Breast epithelium (tissue), 4 donors: ENCODE results near the gene CDS1. TPM values are rescaled to one million over a fixed set of nuclear protein-coding genes. Genes with fewer than 3 reads are reported as not detected.
A peak's percentile ranks its signal among the peaks of the same experiment; 100 is the strongest.

Experiments
- DNase-seq, 2 donors: peaks; one replicate each; pipeline ENCODE4 v3.0.0-alpha.2; 2019; ENCODE audit warnings: low spot score in 2 of 2
- H3K27ac ChIP-seq, 2 donors: fragments of 200-600 bp; sonication (generic) in 1 of 2; one replicate each; pipeline ENCODE4 v1.5.1; 2016 to 2019; ENCODE audit warnings: mild to moderate bottlenecking in 1 of 2
- H3K27me3 ChIP-seq, 2 donors: fragments of 200-600 bp; sonication (generic) in 1 of 2; one replicate each; pipeline versions ENCODE4 v1.5.1 to v1.6.0; 2017 to 2019; ENCODE audit warnings: control low read depth in 1 of 2, mild to moderate bottlenecking in 1 of 2
- H3K36me3 ChIP-seq: fragments of 200-600 bp; one replicate; pipeline ENCODE4 v1.5.1; 2019
- H3K4me1 ChIP-seq, 2 donors: fragments of 200-600 bp; sonication (generic); one replicate each; pipeline ENCODE4 v1.5.1; 2016 to 2019; ENCODE audit warnings: control low read depth in 1 of 2
- H3K4me3 ChIP-seq, 3 donors: fragments of 200-600 bp; sonication (generic); 1 replicate in 2 of 3; 2 replicates in 1 of 3; pipeline ENCODE4 v1.5.1; 2016 to 2019; ENCODE audit warnings: mild to moderate bottlenecking in 3 of 3, moderate library complexity in 2 of 3
- H3K9me3 ChIP-seq, 2 donors: fragments of 200-600 bp; sonication (generic) in 1 of 2; one replicate each; pipeline ENCODE4 v1.5.1; 2016 to 2019; ENCODE audit warnings: control low read depth in 1 of 2
- POLR2A ChIP-seq: fragments of 450-650 bp; IDR thresholded peaks from one replicate; pipeline ENCODE4 v1.6.1; 2016; ENCODE audit warnings: antibody characterized with exemption, mild to moderate bottlenecking, moderate library complexity
- POLR2AphosphoS5 ChIP-seq, 3 donors: sonication (generic); formaldehyde crosslinking; IDR thresholded peaks; one replicate each; pipeline ENCODE4 v1.6.1; 2017; ENCODE audit warnings: antibody characterized with exemption in 3 of 3
- intact Hi-C: fragments of 100-400 bp; cut with DNase I; formaldehyde crosslinking; loops from one replicate; pipeline ENCODE4 v1.15.1; 2023; ENCODE audit warnings: low total_unique reads
- total RNA-seq, 3 donors: library from RNA; depleted of rRNA; stranded (reverse); fragments of >200 nt; gene quantifications; one replicate each; pipeline ENCODE4 v1.1.0, GENCODE V29; 2016
- TF ChIP-seq, protein P1 (sequence below), 3 donors: fragments of 450-650 bp; IDR thresholded peaks; one replicate each; pipeline ENCODE4 v1.5.1; 2016 to 2017; ENCODE audit warnings: antibody characterized with exemption in 3 of 3, mild to moderate bottlenecking in 3 of 3, moderate library complexity in 3 of 3

CDS1 gene
- total RNA-seq, 3 donors from 2014 or later = 1.1 to 29.6 (median 9.8) TPM

DNA sequence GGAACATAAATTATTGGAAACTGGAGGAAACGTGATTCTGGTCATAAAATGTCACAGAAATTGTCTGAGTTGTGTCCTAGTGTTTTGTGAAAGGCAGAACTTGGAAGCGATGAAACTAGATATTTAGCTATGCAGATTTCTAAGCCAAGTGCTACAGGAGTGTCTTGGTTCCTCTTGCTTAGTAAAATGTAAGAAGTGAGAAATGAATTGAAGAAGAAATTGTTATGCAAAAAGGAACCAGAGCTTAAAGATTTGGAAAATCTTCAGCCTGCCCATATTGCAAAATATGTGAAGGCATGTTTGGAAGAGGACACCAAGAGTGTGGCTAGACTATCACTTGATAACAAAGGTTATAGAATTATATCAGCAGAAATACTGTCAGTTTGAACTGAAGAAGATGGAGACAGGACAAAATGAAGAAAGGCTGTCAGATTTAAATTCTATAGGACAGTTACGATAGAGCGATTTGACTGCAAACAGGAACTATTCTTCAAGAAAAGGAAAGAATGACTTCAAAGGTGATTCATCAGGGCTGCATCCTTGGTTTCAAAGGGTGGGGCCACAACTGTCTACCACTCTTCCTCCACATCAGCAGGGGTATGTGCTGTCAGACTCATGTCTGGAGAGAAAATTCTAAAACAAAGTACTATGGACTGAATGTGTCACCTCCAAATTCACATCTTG is 9.4 kb upstream of the CDS1 start:
- H3K4me1 ChIP-seq = no peaks in the 10 kb centered on the region
- DNase-seq = no peak
- no peak overlapping the region for H3K27ac ChIP-seq
- H3K9me3 ChIP-seq = no peaks in the 10 kb centered on the region
- no peaks in the 10 kb centered on the region for H3K36me3 ChIP-seq
- no peak overlapping the region for H3K4me3 ChIP-seq
- intact Hi-C loops = no loop called here
- no peak for TF ChIP-seq POLR2A
- no peaks in the 10 kb centered on the region for H3K27me3 ChIP-seq

DNA sequence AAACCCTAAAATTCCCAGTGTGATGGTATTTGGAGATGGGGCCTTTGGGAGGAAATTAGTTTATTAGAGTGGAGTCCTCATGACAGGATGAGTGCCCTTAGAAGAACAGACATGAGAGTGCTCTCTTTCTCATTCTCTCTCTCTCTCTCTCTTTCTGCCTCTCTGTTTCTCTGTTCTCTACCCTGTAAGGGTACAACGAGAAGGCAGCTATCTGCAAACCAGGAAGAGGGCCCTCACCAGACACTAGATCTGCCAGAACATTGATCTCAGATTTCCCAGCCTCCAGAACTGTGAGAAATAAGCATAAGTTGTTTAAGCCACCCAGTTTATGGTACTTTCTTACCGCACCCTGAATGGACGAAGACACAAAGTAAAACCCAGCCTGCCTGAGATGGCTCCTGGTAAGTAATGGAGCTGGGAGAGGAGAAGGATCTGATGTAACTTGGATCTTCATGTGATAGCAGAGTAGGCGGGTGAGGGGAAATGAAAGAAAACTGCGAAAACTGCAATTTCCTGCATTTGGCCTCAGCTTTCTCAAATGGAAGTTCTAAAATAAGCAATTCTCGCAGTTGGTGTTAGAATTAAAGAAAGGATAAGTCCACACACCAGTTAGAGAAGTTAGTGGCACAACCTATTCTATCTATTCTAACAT is 8.7 kb upstream of the CDS1 start:
- Histone ChIP-seq H3K36me3 (no peaks in the 10 kb centered on the region), H3K9me3 (no peaks in the 10 kb centered on the region), H3K27me3 (no peaks in the 10 kb centered on the region), H3K27ac (no peak overlapping the region), H3K4me1 (no peaks in the 10 kb centered on the region), H3K4me3 (no peak overlapping the region)
- intact Hi-C loops = no loop called here
- no peak for DNase-seq
- TF ChIP-seq, protein P1, sequence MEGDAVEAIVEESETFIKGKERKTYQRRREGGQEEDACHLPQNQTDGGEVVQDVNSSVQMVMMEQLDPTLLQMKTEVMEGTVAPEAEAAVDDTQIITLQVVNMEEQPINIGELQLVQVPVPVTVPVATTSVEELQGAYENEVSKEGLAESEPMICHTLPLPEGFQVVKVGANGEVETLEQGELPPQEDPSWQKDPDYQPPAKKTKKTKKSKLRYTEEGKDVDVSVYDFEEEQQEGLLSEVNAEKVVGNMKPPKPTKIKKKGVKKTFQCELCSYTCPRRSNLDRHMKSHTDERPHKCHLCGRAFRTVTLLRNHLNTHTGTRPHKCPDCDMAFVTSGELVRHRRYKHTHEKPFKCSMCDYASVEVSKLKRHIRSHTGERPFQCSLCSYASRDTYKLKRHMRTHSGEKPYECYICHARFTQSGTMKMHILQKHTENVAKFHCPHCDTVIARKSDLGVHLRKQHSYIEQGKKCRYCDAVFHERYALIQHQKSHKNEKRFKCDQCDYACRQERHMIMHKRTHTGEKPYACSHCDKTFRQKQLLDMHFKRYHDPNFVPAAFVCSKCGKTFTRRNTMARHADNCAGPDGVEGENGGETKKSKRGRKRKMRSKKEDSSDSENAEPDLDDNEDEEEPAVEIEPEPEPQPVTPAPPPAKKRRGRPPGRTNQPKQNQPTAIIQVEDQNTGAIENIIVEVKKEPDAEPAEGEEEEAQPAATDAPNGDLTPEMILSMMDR (IDR thresholded peaks at IDR 0.05) = no peak
- no peak for TF ChIP-seq POLR2A
- TF ChIP-seq POLR2AphosphoS5 (IDR thresholded peaks at IDR 0.05) = no peak

DNA sequence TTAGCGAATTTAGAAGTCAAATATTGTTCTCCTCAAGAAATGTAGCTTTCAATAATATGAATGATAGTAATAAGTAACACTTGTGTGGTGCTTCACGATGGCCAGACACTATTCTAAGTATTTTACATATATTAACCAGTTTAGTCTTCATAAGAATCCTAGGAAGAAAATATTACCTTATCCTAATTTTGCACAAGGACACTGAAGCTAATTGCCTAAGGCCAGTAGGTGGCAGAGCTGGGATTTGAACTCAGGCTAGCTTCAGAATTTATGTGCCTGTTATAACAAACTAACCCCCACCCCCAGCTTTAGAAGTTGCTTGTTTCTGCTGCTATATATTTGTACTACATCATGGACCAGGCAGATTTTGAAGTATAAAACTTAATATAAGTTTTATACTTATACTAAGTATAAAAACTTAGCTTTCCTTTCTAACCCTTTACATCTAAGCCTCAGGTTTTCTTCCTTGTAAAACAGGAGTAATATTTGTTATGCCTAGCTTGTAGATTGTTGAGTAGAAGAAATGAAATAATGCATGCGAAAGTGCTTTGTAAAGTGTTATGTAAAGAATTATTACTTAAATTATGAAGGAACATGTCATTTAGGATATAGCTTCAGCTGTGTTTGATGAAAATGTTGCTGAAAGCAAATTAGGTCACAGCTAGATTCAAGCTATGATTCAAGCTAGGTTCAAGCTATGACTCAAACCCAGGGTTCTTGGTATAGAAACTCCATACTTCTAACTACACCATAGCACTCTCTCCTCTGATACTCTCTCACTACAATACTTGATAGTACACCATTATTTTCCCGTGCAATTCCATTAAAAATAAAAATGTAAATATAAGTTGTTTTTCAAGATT is 4.2 kb upstream of the CDS1 start:
- Histone ChIP-seq H3K9me3 (no peaks in the 10 kb centered on the region), H3K36me3 (no peaks in the 10 kb centered on the region), H3K4me3 (no peak overlapping the region), H3K4me1 (no peaks in the 10 kb centered on the region), H3K27ac (peak overlapping the region in 1 of 2 donors; percentile 40), H3K27me3 (no peaks in the 10 kb centered on the region)
- intact Hi-C loops = no loop called here
- DNase-seq = no peak
- TF ChIP-seq, protein P1 (IDR thresholded peaks at IDR 0.05) = peak in 1 of 3 donors; percentile 15
- TF ChIP-seq POLR2AphosphoS5 (IDR thresholded peaks at IDR 0.05) = no peak

DNA sequence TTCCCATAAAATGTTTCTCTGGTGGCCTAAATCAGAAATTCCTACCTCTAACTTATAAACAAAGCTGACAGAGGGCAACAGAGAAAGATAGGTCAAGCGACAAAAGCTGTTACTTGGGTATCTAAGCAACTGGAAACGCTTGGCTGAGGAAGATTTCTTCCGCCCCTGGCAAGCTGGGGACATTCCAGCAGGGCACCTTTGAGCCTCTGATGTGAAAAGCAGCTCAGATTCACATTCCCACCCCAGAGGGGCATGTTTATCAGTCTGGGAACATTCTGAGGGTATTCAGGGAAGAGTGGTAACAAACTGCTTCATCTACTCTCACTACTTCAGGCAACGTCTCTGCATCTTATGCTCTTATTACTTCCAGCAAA is 3.5 kb upstream of the CDS1 start:
- intact Hi-C loops = no loop called here
- Histone ChIP-seq H3K27me3 (no peaks in the 10 kb centered on the region), H3K27ac (peak overlapping the region in 1 of 2 donors; percentile 40), H3K9me3 (no peaks in the 10 kb centered on the region), H3K36me3 (no peaks in the 10 kb centered on the region), H3K4me1 (no peaks in the 10 kb centered on the region), H3K4me3 (no peak overlapping the region)
- peak in 1 of 2 donors; percentile 40 for DNase-seq
- TF ChIP-seq POLR2AphosphoS5 (IDR thresholded peaks at IDR 0.05) (no peak), POLR2A (no peak)
- TF ChIP-seq, protein P1 (IDR thresholded peaks at IDR 0.05) = no peak

DNA sequence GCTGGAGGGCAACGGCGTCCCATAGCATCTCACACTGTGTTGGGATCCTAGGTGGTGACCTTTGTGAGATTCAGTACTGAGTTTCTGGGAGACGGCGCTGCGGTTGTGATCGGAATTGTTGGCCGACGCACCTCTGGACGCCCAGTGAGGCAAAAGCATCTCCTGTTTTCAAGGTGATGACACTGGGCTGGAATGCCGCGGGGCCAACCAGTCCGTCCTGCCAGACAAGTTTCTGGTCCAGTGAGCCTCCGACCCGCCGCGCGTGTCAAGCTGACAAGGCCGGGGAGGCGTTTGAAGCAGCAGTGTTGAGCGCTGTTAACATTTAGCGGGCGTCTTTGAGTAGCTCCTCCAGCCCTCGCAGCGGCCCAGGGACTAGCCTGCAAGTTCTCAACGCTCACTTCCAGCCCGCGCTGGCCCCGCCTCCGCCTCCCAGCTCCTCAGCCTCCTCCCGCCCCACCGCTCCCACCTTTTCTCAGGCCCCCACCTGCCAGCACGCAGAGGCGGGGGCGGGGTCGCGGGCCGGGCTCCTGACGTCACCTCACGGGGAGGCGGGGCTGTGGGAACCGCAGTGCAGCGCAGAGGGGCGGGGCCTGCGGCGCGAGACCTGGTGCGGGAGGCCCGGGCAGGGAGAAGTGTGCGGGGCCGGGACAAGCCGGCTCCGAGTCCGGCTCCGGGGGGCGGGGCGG is 482 bp upstream of the CDS1 start:
- intact Hi-C loops = no loop called here
- H3K36me3 ChIP-seq = no peaks in the 10 kb centered on the region
- TF ChIP-seq POLR2A = no peak
- TF ChIP-seq, protein P1 (IDR thresholded peaks at IDR 0.05) = peak in 1 of 3 donors; percentile 27
- TF ChIP-seq POLR2AphosphoS5 (IDR thresholded peaks at IDR 0.05) = peak; percentile 69 to 89 (median 84)
- H3K4me3 ChIP-seq = peak overlapping the region; percentile 79 to 93 (median 88)
- DNase-seq = peak; percentile 95 to 96
- H3K27me3 ChIP-seq = no peaks in the 10 kb centered on the region
- no peaks in the 10 kb centered on the region for H3K9me3 ChIP-seq
- peak overlapping the region; percentile 96 for H3K27ac ChIP-seq
- H3K4me1 ChIP-seq = no peaks in the 10 kb centered on the region
